Stimulated activated CD8-positive, alpha-beta memory T cell treated with anti-CD3 and anti-CD28 coated beads, Interleukin-2, amount 100 ng/mL, for 48 hours (primary cell): ENCODE data around the gene ABHD2.
"Not testable (repeated sequence)": the region's sequence is repeated elsewhere in the genome, so short reads cannot be mapped to it uniquely, and the experiment has no call there.

Experiments used
- DNase-seq, 2 donors: peaks; one replicate each; pipeline ENCODE4 v3.0.0-alpha.2; 2020; ENCODE audit warnings: low read depth in 2 of 2

ABHD2 gene, protein sequence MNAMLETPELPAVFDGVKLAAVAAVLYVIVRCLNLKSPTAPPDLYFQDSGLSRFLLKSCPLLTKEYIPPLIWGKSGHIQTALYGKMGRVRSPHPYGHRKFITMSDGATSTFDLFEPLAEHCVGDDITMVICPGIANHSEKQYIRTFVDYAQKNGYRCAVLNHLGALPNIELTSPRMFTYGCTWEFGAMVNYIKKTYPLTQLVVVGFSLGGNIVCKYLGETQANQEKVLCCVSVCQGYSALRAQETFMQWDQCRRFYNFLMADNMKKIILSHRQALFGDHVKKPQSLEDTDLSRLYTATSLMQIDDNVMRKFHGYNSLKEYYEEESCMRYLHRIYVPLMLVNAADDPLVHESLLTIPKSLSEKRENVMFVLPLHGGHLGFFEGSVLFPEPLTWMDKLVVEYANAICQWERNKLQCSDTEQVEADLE

DNA sequence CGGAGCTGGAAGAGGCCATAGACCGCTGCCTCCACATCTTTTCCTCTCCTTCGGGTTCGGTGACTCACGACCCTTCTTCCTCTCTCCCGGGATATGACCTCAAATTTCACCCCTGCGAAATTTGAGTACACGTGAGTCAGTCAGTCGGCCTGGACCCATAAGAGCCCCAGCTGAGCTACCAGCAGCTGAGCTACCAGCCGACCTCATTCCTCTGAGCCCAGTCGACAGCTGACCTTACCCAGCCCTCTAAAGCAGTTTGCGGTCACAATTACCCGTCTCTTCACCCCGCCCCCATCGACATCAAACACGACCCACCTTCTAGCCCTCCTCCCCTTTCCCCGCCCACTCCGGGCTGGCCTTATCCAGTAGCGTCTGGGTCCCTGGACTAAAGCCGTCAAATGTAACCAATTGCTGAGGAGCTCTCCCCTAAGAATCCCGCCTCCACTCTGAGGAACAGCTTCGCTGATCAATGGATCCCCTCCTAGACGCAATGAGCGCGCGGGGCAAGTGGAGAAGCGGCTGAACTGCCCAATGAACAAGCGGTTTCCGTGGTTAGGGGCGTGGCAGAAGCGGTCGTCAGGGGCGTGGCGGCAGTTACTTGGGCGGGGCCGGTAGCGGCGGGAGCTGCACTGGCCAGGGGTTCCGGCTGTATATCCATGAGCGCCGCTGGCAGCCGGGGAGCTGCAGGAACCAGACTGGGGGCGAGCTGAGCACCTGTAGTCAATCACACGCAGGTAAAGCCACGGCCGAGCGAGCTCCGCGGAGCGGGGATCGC lies at the start of gene ABHD2:
ABHD2 (plus strand) TSS at position 627 of the 775 bp plus-strand sequence. CDS start 27,872 bp downstream, outside the sequence.
- DNase-seq: peak; percentile 95 to 98

DNA sequence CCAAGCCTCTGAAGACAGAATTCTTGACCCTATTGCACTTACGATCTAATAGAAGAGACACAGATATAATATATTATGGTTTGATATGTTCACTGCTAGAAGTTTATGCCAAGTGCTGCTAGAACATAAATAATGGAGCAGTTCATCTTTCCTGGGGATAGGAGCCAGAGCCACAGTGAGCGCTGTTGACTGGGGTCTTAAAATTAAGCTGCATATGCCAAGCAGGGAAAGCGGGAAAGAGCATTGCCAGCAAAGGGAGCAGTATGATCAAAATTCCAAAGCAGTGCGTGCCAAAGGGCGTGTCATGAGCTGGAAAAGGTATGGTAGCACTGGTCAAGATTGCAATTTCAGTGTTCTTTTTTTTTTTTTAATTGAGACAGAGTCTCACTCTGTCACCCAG lies 49.1 kb upstream of the ABHD2 start:
- DNase-seq: no peak

DNA sequence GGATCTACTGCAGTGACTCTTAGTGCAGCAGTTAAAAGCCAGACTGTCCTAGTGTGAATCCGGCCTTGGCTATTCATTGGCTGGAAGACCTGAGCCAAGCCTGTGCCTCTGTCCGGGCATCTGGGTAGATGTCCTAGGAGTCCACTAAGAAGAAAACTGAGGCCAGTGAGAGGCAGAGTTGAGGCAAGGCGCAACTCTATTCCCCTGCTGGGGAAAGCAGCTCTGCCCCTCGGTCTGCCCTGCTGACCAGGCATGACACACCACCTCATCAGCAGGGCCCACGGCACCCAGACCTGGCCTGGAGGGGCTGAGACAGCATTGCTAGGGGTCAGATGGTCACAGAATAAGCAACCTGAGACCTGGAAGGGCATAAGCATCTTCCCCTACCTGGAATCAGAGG lies 46.7 kb upstream of the ABHD2 start:
- no peak for DNase-seq

DNA sequence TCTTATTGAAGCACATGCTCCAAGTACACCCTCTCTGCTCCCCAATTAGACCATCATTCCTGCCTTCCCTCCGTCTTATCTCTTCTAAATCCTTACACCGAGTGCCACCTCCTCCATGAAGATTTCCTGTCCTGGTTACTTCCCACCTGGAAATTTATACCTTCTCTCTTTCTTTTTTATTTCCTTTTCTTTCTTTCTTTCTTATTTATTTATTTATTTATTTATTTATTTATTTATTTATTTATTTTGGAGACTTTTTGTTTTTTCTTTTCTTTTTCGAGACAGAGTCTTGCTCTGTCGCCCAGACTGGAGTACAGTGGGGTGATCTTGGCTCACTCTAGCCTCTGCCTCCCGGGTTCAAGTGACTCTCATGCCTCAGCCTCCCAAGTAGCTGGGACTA lies 45.9 kb upstream of the ABHD2 start:
- no peak for DNase-seq

DNA sequence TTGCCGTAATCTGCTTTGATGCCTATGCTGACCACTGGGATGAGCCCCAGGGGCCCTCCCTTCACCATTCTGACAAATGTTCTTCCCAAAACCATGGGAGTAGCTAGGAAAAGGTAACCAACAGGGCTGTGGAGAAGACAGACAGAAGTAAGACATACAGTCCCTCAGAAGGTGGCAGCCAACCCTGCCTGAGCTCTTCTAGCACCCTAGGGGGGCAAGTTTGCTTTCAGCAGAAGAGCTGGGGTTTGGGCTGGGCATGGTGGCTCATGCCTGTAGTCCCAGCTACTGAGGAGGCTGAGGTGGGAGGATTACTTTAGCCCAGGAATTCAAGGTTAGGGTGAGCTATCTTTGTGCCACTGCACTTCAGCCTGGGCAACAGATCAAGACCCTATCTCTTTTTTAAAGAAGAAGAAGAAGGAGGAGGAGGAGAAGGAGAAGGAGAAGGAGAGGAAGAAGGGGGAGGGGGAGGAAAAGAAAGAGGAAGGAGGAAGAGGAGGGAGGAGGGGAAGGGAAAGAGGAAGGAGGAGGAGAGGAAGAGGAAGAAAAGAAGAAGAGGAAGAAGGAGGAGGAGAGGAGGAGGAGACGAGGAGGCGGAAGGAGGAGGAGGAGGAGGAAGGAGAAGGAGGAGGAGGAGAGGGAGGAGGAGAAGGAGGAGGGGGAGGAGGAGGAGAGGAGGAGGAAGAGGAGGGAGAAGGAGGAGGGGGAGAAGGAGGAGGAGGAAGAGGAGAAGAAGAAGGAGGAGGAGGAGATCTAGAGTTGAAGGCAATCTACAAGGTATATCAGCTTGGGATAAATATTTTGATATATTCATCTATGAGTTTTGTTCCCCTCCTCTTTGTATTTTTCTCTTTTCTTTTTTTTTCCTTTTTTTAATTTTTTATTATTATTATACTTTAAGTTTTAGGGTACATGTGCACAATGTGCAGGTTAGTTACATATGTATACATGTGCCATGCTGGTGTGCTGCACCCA lies 44.9 kb upstream of the ABHD2 start:
- DNase-seq: no peak

DNA sequence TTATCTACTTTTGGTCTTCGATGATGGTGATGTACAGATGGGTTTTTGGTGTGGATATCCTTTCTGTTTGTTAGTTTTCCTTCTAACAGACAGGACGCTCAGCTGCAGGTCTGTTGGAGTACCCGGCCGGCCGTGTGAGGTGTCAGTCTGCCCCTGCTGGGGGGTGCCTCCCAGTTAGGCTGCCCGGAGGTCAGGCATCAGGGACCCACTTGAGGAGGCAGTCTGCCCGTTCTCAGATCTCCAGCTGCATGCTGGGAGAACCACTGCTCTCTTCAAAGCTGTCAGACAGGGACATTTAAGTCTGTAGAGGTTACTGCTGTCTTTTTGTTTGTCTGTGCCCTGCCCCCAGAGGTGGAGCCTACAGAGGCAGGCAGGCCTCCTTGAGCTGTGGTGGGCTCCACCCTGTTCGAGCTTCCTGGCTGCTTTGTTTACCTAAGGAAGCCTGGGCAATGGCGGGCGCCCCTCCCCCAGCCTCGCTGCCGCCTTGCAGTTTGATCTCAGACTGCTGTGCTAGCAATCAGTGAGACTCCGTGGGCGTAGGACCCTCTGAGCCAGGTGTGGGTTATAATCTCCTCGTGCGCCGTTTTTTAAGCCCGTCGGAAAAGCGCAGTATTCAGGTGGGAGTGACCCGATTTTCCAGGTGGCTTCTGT lies 39.1 kb upstream of the ABHD2 start:
- not testable (repeated sequence) for DNase-seq

DNA sequence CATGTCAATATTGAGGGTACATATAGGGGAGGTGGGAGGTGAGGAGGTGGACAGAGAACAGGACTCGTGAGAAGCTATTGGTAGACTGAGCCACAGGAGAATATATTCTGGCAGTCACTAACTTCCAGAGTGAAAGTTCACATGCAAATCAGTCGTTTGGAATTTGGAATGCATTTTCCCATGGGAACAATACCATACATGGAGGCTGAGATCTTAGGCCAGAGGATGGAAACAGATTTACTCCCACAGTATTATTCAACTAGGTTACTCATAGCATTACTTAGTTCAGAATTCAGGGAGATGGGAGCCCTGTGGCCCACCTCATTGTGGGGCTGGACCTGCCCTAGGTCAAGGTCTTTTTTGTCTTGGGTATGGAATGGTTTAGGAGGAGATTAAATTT lies 36.4 kb upstream of the ABHD2 start:
- no peak for DNase-seq

DNA sequence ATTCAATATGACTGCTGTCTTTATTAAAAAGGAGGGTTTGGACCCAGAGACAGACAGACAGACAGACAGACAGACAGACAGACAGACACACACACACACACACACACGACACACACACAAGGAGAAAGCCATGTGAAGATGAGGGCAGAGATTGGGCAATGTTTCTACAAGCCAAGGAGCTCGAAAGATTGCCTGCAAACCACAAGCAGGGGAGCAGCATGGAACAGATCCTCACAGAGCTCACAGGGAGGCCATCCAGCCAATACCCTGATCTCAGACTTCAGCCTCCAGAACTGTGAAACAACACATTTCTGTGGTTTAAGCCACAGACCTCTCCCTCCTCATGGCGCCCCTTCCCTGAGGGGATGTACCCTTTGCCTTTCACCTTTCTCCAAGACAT lies 35.8 kb upstream of the ABHD2 start:
- no peak for DNase-seq

DNA sequence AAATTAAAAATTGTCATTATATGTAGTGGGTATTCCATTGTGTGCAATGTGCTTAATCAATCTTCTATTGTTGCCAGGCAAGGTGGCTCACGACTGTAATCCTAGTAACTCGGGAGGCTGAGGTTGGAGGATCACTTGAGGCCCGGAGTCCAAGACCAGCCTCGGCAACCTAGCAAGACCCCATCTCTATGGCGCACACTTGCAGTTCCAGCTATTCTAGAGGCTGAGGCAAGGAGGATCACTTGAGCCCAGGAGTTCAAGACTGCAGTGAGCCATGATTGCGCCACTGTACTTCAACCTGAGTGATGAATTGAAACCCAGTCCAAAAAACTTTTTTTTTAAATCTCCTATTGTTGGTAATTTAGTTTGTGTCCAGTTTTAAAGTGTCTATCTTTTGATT lies 33.4 kb upstream of the ABHD2 start:
- no peak for DNase-seq

DNA sequence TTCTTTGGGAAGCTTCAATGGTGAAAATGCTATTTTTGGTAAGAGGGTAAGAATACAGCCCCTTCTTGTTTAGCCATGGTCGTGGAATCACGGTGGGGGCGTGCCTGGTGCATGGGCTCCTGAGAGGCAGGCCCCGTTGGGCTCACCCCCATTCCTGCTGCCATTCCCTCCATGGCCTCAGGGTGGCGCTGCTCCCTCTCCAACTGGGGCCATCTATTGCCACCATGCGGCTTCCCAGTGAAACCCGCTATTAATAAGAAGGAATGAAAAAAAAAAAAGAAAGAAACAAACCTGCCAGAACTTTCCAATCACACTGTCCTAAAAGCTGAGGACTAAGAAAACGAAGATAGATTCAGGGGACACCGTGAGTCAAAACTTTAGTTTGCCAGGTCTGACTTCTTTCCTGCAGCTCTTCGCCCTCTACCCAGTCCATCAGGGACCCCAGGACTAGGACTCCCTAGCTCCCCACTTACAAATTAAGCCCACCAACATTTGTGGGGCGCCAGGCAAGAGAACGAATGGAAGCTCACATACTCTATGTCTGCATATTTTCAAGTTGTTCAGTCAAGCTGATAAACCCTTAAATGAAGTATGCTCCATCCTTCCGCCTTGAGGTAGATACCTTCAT lies 30.6 kb upstream of the ABHD2 start:
- DNase-seq: peak; percentile 71 to 83

DNA sequence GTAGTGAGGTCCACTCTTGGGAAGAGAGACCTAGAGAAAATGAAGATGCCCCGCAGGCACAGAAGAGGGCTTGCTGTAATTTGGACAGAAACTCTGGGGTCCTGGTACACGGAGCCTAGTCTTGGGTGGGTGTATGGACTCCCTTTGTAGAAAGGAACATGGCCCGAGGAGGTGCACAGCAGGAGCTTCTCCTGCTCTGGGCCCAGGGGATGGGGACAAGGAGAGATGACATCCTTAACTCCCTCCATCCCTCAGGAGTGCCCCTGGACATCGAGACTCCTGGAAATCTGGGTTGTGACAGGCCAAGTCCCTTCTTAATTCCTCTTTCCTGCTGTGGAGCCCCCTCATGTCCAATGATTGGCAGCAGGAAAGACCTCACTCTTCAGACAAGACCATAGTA lies 29.9 kb upstream of the ABHD2 start:
- DNase-seq: no peak

DNA sequence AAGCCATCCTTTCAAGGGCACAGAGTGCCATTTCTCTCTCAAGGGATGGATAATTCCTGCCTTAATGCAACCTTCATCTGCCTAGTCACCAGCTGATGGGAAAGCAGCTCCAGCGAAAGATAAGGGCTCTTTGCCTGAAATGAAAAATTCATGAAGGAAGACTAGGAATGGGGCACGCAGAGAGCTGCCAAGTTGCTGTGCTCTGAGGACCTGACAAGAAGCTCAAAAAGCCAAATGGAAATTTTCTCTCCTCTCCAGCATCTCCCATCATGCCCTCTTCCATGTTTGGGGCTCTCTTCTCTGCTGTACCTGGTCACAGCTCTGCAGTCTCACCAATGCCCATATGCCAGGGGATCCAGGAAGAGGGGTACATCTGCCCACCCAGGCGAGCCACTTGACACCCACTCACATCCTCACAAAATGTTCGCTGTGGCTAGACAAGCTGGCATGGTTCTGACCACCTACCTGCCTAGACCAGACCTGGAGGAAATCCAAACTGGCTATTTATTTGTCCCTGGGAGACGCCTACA lies 29.3 kb upstream of the ABHD2 start:
- no peak for DNase-seq

DNA sequence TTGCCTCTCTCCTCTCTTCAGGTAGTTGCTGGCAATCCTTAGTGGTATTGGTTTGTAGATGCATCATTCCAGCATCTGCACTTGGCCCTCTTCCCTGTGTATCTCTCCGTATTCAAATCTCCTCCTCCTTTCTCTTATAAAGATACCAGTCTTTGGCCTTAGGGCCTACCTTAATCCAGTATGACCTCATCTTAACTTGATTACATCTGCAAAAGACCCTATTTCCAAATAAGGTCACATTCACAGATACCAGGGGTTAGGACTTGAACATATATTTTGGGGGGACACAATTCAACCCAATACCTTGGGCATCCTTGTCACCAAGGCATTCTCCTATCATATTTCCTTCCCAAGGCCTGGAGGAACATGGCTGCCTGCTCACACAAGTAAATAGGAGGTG lies 22.0 kb upstream of the ABHD2 start:
- no peak for DNase-seq

DNA sequence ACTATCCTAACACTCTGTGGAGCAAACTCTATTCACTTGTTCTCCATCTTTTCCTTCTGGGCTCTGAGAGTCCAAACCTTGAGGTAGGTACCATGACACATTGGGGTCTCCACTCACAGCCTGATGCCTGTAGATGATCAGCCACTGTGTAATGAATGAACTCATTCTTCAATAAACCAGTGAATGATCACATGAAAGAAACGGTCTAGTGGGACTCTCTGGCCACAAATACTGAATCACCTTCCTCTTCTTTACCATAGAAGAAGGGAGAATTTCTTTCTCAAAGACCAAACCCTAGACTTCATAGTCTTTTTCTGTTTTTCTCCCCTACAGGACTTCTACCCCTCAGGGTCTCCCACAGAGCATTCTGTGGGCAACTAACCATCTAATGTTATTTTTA lies 20.5 kb upstream of the ABHD2 start:
- no peak for DNase-seq

DNA sequence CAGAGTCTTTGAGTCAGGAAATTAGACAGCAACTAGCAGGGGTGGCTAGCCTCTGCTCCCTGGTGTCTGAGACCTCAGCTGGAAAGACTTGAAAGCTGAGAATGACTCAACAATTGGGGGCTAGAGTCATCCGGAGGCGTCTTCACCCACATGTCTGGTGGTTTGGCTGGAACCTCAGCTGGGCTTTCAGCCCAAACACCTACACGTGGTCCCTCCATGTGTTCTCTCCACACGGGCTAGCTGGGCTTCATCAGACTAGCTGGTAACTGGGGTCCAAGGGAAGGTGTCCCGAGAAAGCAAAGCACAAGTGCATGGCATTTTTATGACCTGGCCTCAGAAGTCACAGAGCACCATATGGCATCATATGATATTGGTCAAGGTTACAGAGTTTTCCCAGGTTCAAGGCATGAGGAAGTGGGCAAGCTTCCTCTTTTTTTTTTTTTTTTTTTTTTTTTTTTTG lies 19.9 kb upstream of the ABHD2 start:
- peak; percentile 52 to 55 for DNase-seq

DNA sequence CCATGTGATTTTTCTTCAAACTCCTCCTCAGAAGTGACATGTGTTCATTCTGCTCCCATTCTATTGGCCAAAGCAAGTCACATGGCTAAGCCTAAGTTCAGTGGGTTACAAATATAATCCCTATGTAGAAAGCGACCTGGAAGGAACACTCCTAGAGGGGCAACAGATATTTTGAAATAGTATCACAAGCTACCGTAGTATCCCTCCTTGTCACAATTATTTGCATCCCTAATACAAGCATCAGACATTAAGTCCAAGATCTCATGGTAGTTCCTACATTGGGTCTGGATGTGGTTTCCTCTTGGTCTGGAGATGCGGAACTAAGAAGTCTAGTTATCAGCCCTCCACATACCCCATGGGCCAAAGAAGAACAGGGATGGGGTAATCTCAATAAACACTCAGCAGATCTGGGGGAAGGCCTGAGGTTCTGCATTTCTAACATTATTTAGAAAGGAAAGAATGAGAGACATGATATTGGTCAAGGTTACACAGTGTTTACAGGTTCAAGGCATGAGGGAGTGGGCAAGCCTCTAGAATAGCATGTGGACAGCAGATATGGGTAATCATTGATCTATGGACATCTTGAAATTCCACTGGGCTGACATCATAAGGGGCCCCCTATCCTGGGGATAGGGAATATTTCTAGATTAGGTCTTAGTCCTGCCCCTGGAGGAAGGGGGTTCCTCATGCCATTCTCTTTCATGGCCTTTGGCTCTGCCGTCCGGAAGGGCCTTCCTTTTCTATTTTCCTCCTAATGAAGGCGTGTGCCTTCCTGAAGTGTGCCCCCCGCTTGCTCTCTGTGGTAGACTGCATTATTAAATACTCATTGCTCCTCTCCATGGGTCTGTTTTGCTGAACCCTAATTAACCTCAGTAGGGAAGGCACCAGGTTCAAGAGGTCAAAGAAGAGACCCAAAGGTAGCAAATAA lies 17.8 kb upstream of the ABHD2 start:
- no peak for DNase-seq

DNA sequence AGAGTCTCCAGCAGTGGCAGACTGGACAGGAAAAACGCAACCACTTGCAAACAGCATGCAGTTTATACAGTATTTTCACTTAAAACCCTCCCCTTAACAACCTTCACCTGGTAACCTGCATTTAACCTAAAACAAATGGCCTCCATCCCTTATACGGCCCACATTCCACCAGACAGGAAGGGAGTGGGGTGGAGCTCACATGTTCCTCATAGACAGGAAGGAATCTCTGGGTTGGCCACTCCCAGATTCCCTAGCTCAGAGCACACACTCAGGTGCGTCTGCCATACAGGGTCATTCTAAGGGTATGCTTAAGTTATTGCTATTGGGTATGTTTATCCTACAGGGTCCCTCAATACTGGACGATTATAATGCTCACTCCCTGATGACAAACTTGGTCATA lies 16.8 kb upstream of the ABHD2 start:
- DNase-seq: no peak

DNA sequence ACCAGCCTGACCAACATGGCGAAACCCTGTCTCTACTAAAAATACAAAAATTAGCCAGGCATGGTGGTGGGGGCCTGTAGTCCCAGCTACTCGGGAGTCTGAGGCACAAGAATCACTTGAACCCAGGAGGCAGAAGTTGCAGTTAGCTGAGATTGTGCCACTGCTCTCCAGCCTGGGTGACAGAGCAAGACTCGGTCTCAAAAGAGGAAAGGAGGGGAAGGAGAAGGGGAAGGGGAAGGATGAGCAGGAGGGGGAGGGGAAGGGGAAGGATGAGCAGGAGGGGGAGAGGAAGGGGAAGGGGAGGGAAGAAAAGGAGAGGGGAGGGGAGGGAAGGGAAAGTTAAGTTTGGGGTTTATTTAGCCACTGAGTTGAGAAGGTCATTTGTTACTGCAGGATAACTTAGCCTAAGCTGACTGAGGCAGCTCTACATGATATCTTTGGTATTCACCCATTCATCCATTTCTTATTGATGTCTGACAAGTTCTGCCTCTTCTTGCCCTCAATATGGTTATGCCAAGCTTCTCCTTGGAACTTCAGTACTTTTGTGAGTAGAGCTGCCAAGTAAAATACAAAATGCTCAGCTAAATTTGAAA lies 15.9 kb upstream of the ABHD2 start:
- no peak for DNase-seq

DNA sequence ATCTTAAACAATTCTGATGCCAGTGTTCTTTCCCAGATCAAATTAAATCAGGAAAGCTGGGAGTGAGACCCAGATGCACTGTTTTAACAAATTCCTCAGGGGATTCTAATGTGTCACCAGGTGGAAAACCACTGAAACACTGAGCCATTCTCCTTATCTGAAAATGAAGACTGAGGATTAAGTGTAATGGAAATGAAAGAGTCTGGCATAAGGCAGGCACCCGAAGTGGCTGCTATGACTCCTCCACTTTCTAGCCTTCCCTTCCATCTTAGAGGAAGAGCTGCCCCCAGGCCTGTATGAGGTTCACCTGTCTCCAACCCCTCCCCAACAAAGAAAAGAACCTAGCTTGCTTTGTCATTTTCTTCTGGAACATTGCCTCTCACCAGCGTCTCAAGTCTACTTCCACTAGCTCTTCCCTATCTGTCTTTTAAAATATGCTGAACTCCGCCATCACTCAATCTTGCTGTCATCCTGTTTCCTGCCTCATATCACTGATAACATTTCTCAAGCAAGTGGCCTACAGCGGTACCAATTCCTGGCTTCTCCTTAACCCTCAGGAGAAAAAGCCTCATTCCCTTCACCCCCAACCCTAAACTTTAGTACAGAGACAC lies 13.7 kb upstream of the ABHD2 start:
- no peak for DNase-seq
